DMS153 treated with DMSO at 0.1 percent for 48 hours (cell line): Measurements from ENCODE around the gene DRAM1.
"Not testable (repeated sequence)": the region's sequence is repeated elsewhere in the genome, so short reads cannot be mapped to it uniquely, and the experiment has no call there.

Source experiments
- DNase-seq: peaks from one replicate; lab custom pipeline; 2025; ENCODE audit not compliant: unreplicated experiment; lab: John Stamatoyannopoulos, UW

DRAM1 gene

GRCh38 chr12:101901777-101902176 is 24.4 kb downstream of the DRAM1 start:
- no peak for DNase-seq

DNA sequence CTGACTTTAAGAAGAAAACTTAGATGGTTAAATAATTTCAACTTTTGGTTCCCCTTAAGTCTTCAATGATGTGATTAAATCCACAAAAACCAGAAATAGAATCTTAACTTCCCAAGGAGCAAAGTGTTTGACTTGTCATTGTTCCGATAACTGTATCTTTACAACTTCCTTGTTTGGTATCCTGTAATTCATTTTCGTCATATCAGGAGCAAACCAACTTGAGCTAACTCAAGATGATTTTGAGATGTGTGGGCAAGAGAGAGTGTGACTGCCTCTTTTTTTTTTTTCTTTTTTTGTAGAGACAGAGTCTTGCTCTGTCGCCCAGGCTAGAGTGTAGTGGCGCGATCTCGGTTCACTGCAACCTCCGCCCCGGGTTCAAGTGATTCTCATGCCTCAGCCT is 25.3 kb downstream of the DRAM1 start:
- no peak for DNase-seq

- DNase-seq: no peak
Observed at GRCh38 chr12:101906226-101906625, 28.8 kb downstream of the DRAM1 start.

DNA sequence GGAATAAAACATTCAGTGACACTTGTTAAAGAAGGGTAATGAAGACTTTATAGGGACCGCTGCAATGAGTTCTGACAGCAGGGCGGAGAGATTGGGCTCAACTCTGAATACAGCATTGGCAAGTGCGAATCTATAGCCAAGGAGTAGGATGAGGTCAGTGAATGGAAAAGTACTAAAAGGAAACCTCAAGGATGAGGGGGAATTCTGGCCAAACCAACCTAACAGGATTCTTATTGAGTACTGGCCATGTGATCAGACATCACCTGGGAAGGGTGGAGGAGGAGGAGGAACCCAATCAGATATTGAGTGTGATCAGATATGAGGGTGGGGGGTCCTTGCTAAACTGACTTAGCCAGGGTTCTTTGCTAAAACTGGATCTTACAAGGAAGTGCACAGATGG is 31.0 kb downstream of the DRAM1 start:
- no peak for DNase-seq

DNA sequence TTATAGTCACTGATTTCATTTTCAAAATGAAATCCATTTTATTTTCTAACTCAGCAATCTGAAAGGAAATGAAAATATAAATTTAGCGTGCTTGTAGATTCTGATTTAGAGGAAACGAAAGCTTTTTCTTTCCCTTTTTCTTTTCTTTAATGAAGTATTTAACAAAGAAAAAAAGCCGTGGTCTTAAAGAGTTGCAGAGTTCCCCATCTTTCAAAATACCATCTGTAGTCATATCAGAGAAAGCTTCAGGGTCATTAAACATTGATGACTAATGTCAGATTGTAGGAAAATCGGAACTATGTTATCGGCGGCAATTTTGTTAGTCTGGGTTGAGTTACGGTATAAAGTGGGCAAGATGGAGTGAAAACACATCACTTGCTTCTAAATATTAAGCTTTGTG is 32.3 kb downstream of the DRAM1 start:
- DNase-seq: no peak

GRCh38 chr12:101915841-101916240 is 38.5 kb downstream of the DRAM1 start:
- DNase-seq: no peak

GRCh38 chr12:101918805-101919204 is 41.4 kb downstream of the DRAM1 start:
- DNase-seq: not testable (repeated sequence)

- no peak for DNase-seq
Observed at GRCh38 chr12:101919447-101919846, 42.1 kb downstream of the DRAM1 start.

GRCh38 chr12:101920906-101921305 is 43.5 kb downstream of the DRAM1 start:
- DNase-seq: no peak

- DNase-seq: no peak
Observed at GRCh38 chr12:101923045-101923718, 45.8 kb downstream of the DRAM1 start.

DNA sequence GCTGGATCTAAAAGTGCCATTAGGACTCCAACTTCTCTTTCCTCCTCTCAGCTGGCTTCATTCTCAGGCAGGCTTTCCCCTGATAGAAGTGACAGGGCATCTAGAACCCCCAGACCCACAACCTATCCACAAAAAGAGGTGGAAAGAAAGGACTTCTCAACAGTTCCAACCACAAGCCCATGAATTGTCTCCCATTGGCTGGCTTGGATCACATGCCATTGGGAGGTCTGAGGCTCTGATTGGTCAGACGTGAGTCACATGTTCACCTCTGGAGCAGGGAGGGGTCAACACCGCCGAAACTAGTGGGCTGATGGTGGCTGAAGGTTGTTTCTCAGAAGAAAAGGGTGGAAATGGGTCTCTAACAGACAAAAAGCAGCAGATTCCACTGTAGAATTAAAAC is 47.2 kb downstream of the DRAM1 start:
- DNase-seq: no peak

- DNase-seq: no peak
Observed at GRCh38 chr12:101925361-101925760, 48.0 kb downstream of the DRAM1 start.

- no peak for DNase-seq
Observed at GRCh38 chr12:101925935-101926334, 48.6 kb downstream of the DRAM1 start.

GRCh38 chr12:101927036-101927435 is 49.7 kb downstream of the DRAM1 start:
- no peak for DNase-seq

- DNase-seq: no peak
Observed at GRCh38 chr12:101927999-101928398, 50.6 kb downstream of the DRAM1 start.

- DNase-seq: no peak
Observed at GRCh38 chr12:101928556-101928955, 51.2 kb downstream of the DRAM1 start.

DNA sequence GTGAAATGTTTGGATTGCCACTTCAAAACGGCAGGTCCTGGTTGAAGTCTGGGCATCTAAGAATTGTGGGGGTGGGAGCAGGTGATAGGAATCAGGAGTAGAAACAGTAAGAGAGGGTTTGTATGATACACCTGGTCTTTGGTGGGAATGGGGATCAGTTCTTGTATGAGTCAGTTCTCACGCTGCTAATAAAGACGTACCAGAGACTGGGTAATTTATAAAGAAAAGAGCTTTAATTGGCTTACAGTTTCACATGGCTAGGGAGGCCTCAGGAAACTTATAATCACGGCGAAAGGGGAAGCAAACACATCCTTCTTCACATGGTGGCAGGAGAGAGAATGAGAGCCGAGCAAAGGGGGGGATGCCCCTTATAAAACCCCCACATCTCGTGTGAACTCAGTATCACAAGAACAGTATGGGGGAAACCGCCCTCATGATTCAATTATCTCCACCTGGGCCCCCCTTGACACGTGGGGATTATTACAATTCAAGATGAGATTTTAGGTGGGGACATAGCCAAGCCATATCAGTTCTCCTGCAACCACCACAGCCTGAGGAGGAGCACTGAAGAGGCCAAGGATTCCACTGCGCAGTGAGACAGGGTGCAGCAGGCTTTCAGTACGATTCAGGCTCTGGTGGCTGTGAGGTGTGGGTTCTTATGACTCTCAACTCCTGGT is 52.1 kb downstream of the DRAM1 start:
- no peak for DNase-seq

DNA sequence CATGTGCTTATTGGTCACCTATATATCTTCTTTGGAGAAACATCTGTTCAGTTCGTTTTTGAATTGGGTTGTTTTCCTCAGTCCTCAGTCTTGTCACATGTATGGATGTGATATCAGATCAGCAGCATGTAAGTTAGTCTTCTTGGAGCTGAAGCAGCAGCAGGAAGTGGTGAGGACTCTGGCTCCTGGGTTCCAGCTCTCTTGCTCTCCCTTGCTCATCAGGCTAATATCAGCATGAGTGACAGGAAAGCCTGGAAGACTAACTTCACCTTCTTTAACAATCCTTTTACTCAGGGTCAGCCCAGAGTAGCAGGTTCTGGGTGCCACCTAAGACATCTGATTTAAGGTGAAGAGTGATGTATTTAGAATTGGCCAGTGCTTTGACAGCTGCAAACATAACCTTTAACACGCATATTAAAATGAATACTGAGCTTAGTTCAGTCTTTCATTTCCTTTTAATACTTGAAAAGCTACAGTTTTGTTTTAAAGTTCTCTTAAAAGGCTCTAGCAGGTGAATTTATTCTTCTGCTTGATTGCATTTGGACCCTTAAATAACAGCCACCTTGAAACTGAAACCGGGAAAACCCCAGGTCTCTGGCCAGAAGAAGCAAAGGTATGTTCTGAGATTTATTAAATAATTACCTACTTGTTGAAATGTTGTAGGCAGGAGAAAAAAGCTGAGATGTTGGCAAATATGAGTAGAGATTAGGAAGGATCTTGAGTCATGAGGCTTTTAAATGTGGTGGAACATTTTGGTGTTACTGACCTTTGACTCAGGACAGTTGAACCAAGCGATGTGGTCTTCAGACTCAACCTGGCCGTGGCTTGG is 54.3 kb downstream of the DRAM1 start:
- no peak for DNase-seq

DNA sequence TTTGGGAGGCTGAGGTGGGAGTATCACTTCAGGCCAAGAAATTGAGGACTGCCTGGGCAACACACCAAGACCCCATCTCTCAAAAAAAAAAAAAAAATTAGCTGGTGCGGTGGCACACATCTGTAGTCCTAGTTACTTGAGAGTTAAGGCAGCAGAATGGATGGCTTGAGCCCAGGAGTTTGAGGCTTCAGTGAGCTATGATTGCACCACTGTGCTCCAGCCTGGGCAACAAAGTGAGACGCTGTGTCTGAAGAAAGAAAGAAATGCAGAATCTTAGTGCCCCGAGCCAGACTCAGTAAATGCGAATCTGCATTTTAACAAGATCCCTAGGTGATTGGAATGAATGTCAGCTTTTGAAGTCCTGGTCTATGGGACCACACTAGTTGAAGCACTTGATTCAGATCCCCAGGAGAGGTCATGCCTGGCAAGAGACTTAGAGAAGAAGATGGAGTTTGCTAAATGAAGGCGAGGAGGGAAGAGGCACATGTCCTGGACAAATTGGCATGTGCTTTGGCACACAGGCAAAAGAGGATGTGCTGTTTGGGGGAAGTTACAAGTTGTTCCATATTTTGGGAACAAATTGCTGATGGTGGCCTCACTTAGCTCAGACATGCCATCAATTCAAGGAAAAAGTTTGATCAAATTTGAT is 56.6 kb downstream of the DRAM1 start:
- no peak for DNase-seq

- no peak for DNase-seq
Observed at GRCh38 chr12:101935890-101936746, 58.7 kb downstream of the DRAM1 start.

DNA sequence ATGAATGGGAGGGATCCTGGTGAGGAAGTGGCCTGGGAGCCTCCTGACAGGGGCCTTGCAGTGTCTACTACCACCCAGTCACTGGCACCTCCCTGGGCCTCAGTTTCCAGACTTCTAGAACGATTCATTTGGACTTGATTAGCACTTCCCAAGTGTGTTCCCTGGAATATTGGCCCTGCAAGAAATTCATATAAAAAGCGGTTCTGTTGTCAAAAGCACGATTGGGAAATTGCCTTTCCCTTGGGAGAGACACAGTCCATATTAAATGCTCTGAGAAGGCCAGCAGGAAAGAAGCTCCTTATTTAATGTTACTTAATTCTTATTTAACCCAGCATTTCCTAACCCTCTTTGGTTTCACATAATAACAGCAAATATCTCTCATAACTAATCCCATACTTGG is 61.9 kb downstream of the DRAM1 start:
- no peak for DNase-seq
